ENCODE data around the gene FBL.

GRCh38 chr19:39828015-39828653, 18.0 kb downstream of the FBL start:
- TF ChIP-seq CTCF (IDR thresholded peaks at IDR 0.05; ENCODE audit: low read depth, low read length, poor library complexity, severe bottlenecking) (no peak), EZH2phosphoT487 (IDR thresholded peaks at IDR 0.05; ENCODE audit: borderline replicate concordance, low read length) (no peak)
